ENCODE data around the gene BMPR2. TPM values are rescaled to one million over a fixed set of nuclear protein-coding genes. Genes with fewer than 3 reads are reported as not detected.

The BMPR2 gene
- total and polyA plus RNA-seq, 3 donors from 2014 or later = 25.4 to 61.3 (median 53.5) TPM

DNA sequence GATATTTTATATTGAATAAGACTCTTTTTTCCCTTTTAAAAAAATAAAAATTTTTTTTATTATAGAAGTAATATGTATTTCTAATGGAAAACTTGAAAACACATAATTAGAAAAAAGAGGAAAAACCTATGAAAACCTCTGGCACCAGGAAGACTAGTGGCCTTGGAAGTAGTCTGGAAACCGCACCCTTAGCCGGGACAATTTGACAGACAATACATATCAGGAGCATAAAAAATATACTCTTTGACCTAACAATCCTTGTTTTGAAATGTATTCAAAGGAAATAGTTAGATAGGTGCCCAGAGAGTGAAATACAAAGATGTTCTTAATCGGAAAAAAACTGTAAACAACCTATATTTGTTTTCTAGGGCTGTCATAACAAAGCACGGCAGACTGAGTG, 223.8 kb downstream of the BMPR2 start:
- TF ChIP-seq POLR2A (IDR thresholded peaks at IDR 0.05) = no peak
- TF ChIP-seq, protein P1, sequence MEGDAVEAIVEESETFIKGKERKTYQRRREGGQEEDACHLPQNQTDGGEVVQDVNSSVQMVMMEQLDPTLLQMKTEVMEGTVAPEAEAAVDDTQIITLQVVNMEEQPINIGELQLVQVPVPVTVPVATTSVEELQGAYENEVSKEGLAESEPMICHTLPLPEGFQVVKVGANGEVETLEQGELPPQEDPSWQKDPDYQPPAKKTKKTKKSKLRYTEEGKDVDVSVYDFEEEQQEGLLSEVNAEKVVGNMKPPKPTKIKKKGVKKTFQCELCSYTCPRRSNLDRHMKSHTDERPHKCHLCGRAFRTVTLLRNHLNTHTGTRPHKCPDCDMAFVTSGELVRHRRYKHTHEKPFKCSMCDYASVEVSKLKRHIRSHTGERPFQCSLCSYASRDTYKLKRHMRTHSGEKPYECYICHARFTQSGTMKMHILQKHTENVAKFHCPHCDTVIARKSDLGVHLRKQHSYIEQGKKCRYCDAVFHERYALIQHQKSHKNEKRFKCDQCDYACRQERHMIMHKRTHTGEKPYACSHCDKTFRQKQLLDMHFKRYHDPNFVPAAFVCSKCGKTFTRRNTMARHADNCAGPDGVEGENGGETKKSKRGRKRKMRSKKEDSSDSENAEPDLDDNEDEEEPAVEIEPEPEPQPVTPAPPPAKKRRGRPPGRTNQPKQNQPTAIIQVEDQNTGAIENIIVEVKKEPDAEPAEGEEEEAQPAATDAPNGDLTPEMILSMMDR (IDR thresholded peaks at IDR 0.05) = no peak
- intact Hi-C loops (cut with DNase I; ENCODE audit: low total_unique reads) = no loop called here
- Histone ChIP-seq H3K4me3 (no peak overlapping the region), H3K27ac (no peak overlapping the region), H3K4me1 (no peaks in the 10 kb centered on the region), H3K36me3 (ENCODE audit: low read depth, missing control alignments) (no peaks in the 10 kb centered on the region), H3K27me3 (no peaks in the 10 kb centered on the region), H3K9me3 (no peaks in the 10 kb centered on the region)
- 41 to 63% methylated on average over 4 of the region's 4 CpGs for WGBS, 2 donors
- no peak for DNase-seq

DNA sequence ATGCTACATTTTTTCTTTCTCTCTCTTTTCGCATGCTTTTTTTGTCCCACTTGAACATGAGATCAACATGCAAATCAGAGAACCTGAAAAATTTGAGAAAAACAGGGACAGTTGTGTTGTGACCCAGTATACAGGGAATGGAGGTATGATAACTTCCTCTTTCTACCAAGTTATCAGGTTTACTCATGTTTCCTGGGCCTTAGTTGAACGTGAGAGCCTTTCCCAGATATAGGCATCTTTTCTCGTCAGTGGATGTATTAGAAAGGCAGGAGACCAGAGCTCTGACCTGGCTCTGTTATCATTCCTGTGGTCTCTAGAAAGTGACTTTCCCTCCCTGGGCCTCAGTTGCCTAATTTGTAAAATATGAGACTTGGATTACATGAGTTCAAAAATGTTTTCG, 228.6 kb downstream of the BMPR2 start:
- H3K27ac ChIP-seq = no peak overlapping the region
- WGBS, 2 donors = 80 to 83% methylated on average over 4 of the region's 4 CpGs
- no peak overlapping the region for H3K4me3 ChIP-seq
- no peak for DNase-seq
- TF ChIP-seq, protein P1 (IDR thresholded peaks at IDR 0.05) = no peak
- no peak for TF ChIP-seq POLR2A (IDR thresholded peaks at IDR 0.05)
- H3K27me3 ChIP-seq = no peaks in the 10 kb centered on the region
- no peaks in the 10 kb centered on the region for H3K9me3 ChIP-seq
- H3K4me1 ChIP-seq = no peaks in the 10 kb centered on the region
- H3K36me3 ChIP-seq (ENCODE audit: low read depth, missing control alignments) = no peaks in the 10 kb centered on the region
- intact Hi-C loops (cut with DNase I; ENCODE audit: low total_unique reads) = no loop called here

DNA sequence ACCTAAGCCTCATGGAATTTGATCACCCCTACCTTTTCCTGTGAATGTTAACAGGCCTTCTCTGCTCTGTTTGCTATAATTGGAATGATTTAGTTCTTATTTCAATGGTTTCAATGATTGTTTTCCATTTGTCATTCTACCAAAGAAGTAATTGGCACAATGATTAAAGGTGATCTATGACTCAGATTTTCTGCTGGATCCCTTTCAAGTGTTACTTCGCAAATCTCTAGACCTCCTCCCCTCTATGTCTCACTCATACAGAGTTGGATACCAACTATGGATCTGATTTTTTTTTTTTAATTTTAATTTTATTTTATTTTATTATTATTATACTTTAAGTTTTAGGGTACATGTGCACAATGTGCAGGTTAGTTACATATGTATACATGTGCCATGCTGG, 229.0 kb downstream of the BMPR2 start:
- DNase-seq = no peak
- Histone ChIP-seq H3K36me3 (ENCODE audit: low read depth, missing control alignments) (no peaks in the 10 kb centered on the region), H3K4me3 (no peak overlapping the region), H3K4me1 (no peaks in the 10 kb centered on the region), H3K27ac (no peak overlapping the region), H3K9me3 (no peaks in the 10 kb centered on the region), H3K27me3 (no peaks in the 10 kb centered on the region)
- no peak for TF ChIP-seq POLR2A (IDR thresholded peaks at IDR 0.05)
- TF ChIP-seq, protein P1 (IDR thresholded peaks at IDR 0.05) = no peak
- WGBS, 2 donors = 80 to 96% methylated on average over 1 of the region's 1 CpG
- intact Hi-C loops (cut with DNase I; ENCODE audit: low total_unique reads) = no loop called here

DNA sequence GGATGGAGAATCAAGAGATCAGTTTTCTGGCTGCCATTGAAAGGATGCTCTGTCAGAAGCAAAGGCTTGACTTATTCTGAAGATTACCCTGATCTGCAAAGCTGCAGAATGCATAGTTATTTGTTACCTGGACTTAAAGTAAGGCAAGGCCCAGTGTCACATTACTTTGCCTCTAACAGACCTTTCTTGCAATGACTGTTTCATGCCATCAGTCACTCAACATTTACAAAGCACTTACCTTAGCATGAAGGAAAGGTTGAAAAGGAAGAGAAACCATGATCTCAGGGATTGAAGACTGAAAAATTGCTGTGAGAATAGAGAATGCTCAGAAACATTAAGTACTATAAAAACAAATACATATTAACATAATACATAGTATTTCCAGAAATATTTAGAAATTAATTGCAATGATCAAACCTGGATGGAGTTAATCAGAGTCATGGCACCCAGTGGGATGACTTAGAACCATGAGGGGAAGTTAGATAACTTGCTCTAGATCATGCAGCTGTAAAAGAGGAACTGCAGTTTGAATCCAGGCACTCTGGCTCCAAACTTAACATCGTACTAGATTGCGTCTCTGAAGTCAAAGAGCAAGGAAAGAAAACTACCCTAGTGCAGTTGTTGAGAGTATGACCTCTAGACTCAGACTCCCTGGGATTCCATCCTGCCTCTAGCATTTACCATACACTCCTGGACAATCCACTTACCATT, 232.2 kb downstream of the BMPR2 start:
- Histone ChIP-seq H3K27ac (no peak overlapping the region), H3K4me3 (no peak overlapping the region), H3K36me3 (ENCODE audit: low read depth, missing control alignments) (no peaks in the 10 kb centered on the region), H3K27me3 (no peaks in the 10 kb centered on the region), H3K4me1 (peaks cover 15% of the 10 kb centered on the region), H3K9me3 (no peaks in the 10 kb centered on the region)
- no peak for DNase-seq
- WGBS, 2 donors = 85 to 92% methylated on average over 2 of the region's 2 CpGs
- intact Hi-C loops (cut with DNase I; ENCODE audit: low total_unique reads) = no loop called here
- TF ChIP-seq, protein P1 (IDR thresholded peaks at IDR 0.05) = no peak
- TF ChIP-seq POLR2A (IDR thresholded peaks at IDR 0.05) = no peak

Data from testis (tissue), 3 donors.